Naive thymus-derived CD4-positive, alpha-beta T cell (primary cell): ENCODE data around the gene IL17RB. TPM values are rescaled to one million over a fixed set of nuclear protein-coding genes. Genes with fewer than 3 reads are reported as not detected.

Experiments
- ATAC-seq: fragments of 150-1000 bp; cut with Tn5 transposase; 2 replicates; pipeline ENCODE4 v1.10.0; 2021; ENCODE audit warnings: mild to moderate bottlenecking, moderate library complexity
- CTCF ChIA-PET: fragments of 350-600 bp; sonication (Branson Sonifier 250); formaldehyde crosslinking; loops from one replicate; lab custom pipeline; 2021; ENCODE audit warnings: antibody characterized with exemption; lab: Charles Lee
- POLR2A ChIA-PET: fragments of 350-600 bp; sonication (Branson Sonifier 250); formaldehyde crosslinking; loops from one replicate; lab custom pipeline; 2021; ENCODE audit warnings: antibody characterized with exemption, inconsistent platforms; lab: Charles Lee
- DNase-seq, 9 donors: peaks; one replicate each; pipeline versions ENCODE4 v3.0.0 to v3.0.0-alpha.2; 2020 to 2022; ENCODE audit warnings: mixed read lengths in 1 of 9
- H3K27ac ChIP-seq: one replicate; pipeline ENCODE4 v1.7.0; 2013; ENCODE audit warnings: mild to moderate bottlenecking, low read depth, low read length, moderate library complexity
- H3K27me3 ChIP-seq, 2 donors: one replicate each; pipeline ENCODE4 v1.7.0; 2013; ENCODE audit warnings: low read length in 2 of 2, mild to moderate bottlenecking in 2 of 2, moderate library complexity in 2 of 2; ENCODE audit not compliant: control insufficient read depth in 2 of 2, insufficient read depth in 2 of 2
- H3K36me3 ChIP-seq, 3 experiments: 1 replicate in 2 of 3; 2 replicates in 1 of 3; pipeline ENCODE4 v1.7.0; 2013; ENCODE audit warnings: low read length in 3 of 3, mild to moderate bottlenecking in 3 of 3, moderate library complexity in 1 of 3; ENCODE audit not compliant: insufficient read depth in 3 of 3, control insufficient read depth in 2 of 3
- H3K4me1 ChIP-seq, 2 donors: one replicate each; pipeline ENCODE4 v1.7.0; 2013; ENCODE audit warnings: low read length in 2 of 2, mild to moderate bottlenecking in 2 of 2, moderate library complexity in 1 of 2; ENCODE audit not compliant: control insufficient read depth in 2 of 2, insufficient read depth in 2 of 2
- H3K4me3 ChIP-seq: 2 replicates; pipeline ENCODE4 v1.7.0; 2013; ENCODE audit warnings: mild to moderate bottlenecking, low read length
- H3K9me3 ChIP-seq, 3 experiments: 1 replicate in 2 of 3; 2 replicates in 1 of 3; pipeline ENCODE4 v1.7.0; 2013; ENCODE audit warnings: low read length in 3 of 3; ENCODE audit not compliant: control insufficient read depth in 2 of 3
- H3K27ac Mint-ChIP-seq, 9 donors: one replicate each; pipeline ENCODE4 v1.8.0; 2020 to 2022; ENCODE audit warnings: mixed read lengths in 9 of 9, mild to moderate bottlenecking in 8 of 9, moderate library complexity in 5 of 9, inconsistent platforms in 2 of 9
- H3K27me3 Mint-ChIP-seq, 5 donors: one replicate each; pipeline ENCODE4 v1.8.0; 2021 to 2022; ENCODE audit warnings: mixed read lengths in 5 of 5, mild to moderate bottlenecking in 1 of 5
- H3K36me3 Mint-ChIP-seq, 5 donors: one replicate each; pipeline ENCODE4 v1.8.0; 2020 to 2022; ENCODE audit warnings: mixed read lengths in 5 of 5, mild to moderate bottlenecking in 3 of 5, inconsistent platforms in 1 of 5
- H3K4me1 Mint-ChIP-seq, 7 donors: one replicate each; pipeline ENCODE4 v1.8.0; 2020 to 2022; ENCODE audit warnings: mixed read lengths in 7 of 7, mild to moderate bottlenecking in 3 of 7, inconsistent platforms in 1 of 7
- H3K4me3 Mint-ChIP-seq, 10 donors: one replicate each; pipeline ENCODE4 v1.8.0; 2020 to 2022; ENCODE audit warnings: mild to moderate bottlenecking in 10 of 10, mixed read lengths in 10 of 10, moderate library complexity in 6 of 10, inconsistent platforms in 2 of 10
- H3K9me3 Mint-ChIP-seq, 11 donors: one replicate each; pipeline ENCODE4 v1.8.0; 2020 to 2022; ENCODE audit warnings: mixed read lengths in 11 of 11, mild to moderate bottlenecking in 4 of 11, inconsistent platforms in 1 of 11, moderate library complexity in 1 of 11
- intact Hi-C, 2 donors: fragments of 100-400 bp; cut with micrococcal nuclease; formaldehyde crosslinking; loops; one replicate each; pipeline ENCODE4 v1.15.1; 2023
- polyA plus RNA-seq, 2 donors: library from polyadenylated mRNA; unstranded; fragments of 300-500 nt; fragmentation: Illumina TruSeq; gene quantifications; one replicate each; pipeline ENCODE4 v1.2.3, GENCODE V29; 2021
- total RNA-seq, 6 experiments: library from RNA in 5 of 6; stranded (reverse) in 5 of 6; gene quantifications; 1 replicate in 5 of 6; 2 replicates in 1 of 6; pipeline ENCODE4 v1.2.3 and lab custom pipeline; 2021 to 2026

IL17RB gene
- total and polyA plus RNA-seq, 7 experiments from 2014 or later: 0.22 to 6.0 (median 0.59) TPM; not detected in 3

GRCh38 chr3:53887446-53887845 is 41.1 kb downstream of the IL17RB start:
- ATAC-seq (no peak), DNase-seq (no peak)
- Histone ChIP-seq H3K4me3 (no peak overlapping the region), H3K27me3 (no peaks in the 10 kb centered on the region), H3K36me3 (peaks cover 0 to 20% (median 2%) of the 10 kb centered on the region in 3 experiments), H3K27ac (no peak overlapping the region), H3K4me1 (peaks cover 12 to 36% of the 10 kb centered on the region in 2 donors), H3K9me3 (no peaks in the 10 kb centered on the region)
- H3K9me3 Mint-ChIP-seq: peaks cover 0 to 6% (median 0%) of the 10 kb centered on the region in 11 donors
- ChIA-PET POLR2A (no interaction called here), CTCF (no interaction called here)
- H3K27me3 Mint-ChIP-seq: peaks cover 0 to 4% (median 0%) of the 10 kb centered on the region in 5 donors
- intact Hi-C loops: no loop called here
- H3K36me3 Mint-ChIP-seq: peaks cover 4 to 28% (median 23%) of the 10 kb centered on the region in 5 donors
- H3K4me3 Mint-ChIP-seq: peak overlapping the region in 8 of 10 donors; percentile 7 to 72 (median 46)
- H3K27ac Mint-ChIP-seq: peak overlapping the region in 2 of 9 donors; percentile 51 to 69
- H3K4me1 Mint-ChIP-seq: peaks cover 31 to 67% (median 60%) of the 10 kb centered on the region in 7 donors

GRCh38 chr3:53888232-53888631 is 41.9 kb downstream of the IL17RB start:
- Histone ChIP-seq H3K4me1 (peaks cover 12 to 36% of the 10 kb centered on the region in 2 donors), H3K9me3 (no peaks in the 10 kb centered on the region), H3K27ac (no peak overlapping the region), H3K4me3 (no peak overlapping the region), H3K36me3 (peaks cover 0 to 20% (median 2%) of the 10 kb centered on the region in 3 experiments), H3K27me3 (no peaks in the 10 kb centered on the region)
- peaks cover 0 to 5% (median 0%) of the 10 kb centered on the region in 5 donors for H3K27me3 Mint-ChIP-seq
- ATAC-seq: no peak
- intact Hi-C loops: no loop called here
- H3K9me3 Mint-ChIP-seq: peaks cover 0 to 6% (median 0%) of the 10 kb centered on the region in 11 donors
- peak overlapping the region in 3 of 9 donors; percentile 4 to 32 (median 23) for H3K27ac Mint-ChIP-seq
- peak overlapping the region in 5 of 10 donors; percentile 7 to 72 (median 39) for H3K4me3 Mint-ChIP-seq
- peaks cover 31 to 67% (median 60%) of the 10 kb centered on the region in 7 donors for H3K4me1 Mint-ChIP-seq
- H3K36me3 Mint-ChIP-seq: peaks cover 4 to 28% (median 24%) of the 10 kb centered on the region in 5 donors
- no peak for DNase-seq
- ChIA-PET CTCF (interaction anchor here (0.7 kb wide), 1 partner anchor 50 kb away, joined by 3 read pairs; no protein-coding TSS in a partner anchor), POLR2A (no interaction called here)

GRCh38 chr3:53890726-53891475 is 44.5 kb downstream of the IL17RB start:
- Histone ChIP-seq H3K36me3 (peaks cover 0 to 6% (median 0%) of the 10 kb centered on the region in 3 experiments), H3K9me3 (no peaks in the 10 kb centered on the region), H3K4me1 (peaks cover 12 to 36% of the 10 kb centered on the region in 2 donors), H3K27ac (peak overlapping the region; percentile 98), H3K4me3 (peak overlapping the region; percentile 81), H3K27me3 (no peaks in the 10 kb centered on the region)
- H3K36me3 Mint-ChIP-seq: peaks cover 4 to 25% (median 21%) of the 10 kb centered on the region in 5 donors
- CTCF ChIA-PET: no interaction called here
- ATAC-seq (peak; percentile 60), DNase-seq (peak in 7 of 9 donors; percentile 64 to 89 (median 73))
- peaks cover 0 to 7% (median 0%) of the 10 kb centered on the region in 11 donors for H3K9me3 Mint-ChIP-seq
- intact Hi-C loops: loop anchor here (1.0 to 2.0 kb wide), 6 partner anchors 9 to 761 kb away; partner anchors contain the start of genes ACTR8 (in 2 of the 2), DCP1A (in 1 of the 2), PRKCD (in 1 of the 2) and RFT1 (in 1 of the 2)
- peak overlapping the region; percentile 97 to 99 (median 99) for H3K27ac Mint-ChIP-seq
- H3K27me3 Mint-ChIP-seq: peaks cover 0 to 23% (median 13%) of the 10 kb centered on the region in 5 donors
- peaks cover 30 to 66% (median 62%) of the 10 kb centered on the region in 7 donors for H3K4me1 Mint-ChIP-seq
- H3K4me3 Mint-ChIP-seq: peak overlapping the region; percentile 89 to 98 (median 94)
- POLR2A ChIA-PET: interaction anchor here (1.1 to 5.4 kb wide), 3 partner anchors 9 to 543 kb away, joined by 4 to 51 read pairs (median 10); partner anchors contain the start of genes ACTR8 and DCP1A

GRCh38 chr3:53891497-53892285 is 45.3 kb downstream of the IL17RB start, which contains the start of gene SELENOK:
Gene SELENOK, minus strand, starts transcription at chr3:53891859.
- ChIA-PET POLR2A (interaction anchor here (0.5 to 5.4 kb wide), 5 partner anchors 8 to 544 kb away, joined by 3 to 51 read pairs (median 4); partner anchors contain the start of genes ACTR8 and DCP1A), CTCF (interaction anchor here (1.3 kb wide), 1 partner anchor 11 kb away, joined by 3 read pairs; no protein-coding TSS in a partner anchor)
- peak within 1 kb of the TSS; percentile 89 to 98 (median 94) for H3K4me3 Mint-ChIP-seq
- H3K9me3 Mint-ChIP-seq: peaks cover 0 to 7% (median 0%) of the 10 kb centered on the region in 11 donors
- intact Hi-C loops: loop anchor here (1.0 to 2.0 kb wide), 7 partner anchors 9 to 761 kb away; partner anchors contain the start of genes ACTR8 (in 2 of the 2), DCP1A (in 2 of the 2), PRKCD (in 1 of the 2) and RFT1 (in 1 of the 2)
- Histone ChIP-seq H3K4me1 (peaks cover 12 to 36% of the 10 kb centered on the region in 2 donors), H3K27ac (peak within 1 kb of the TSS; percentile 98), H3K9me3 (no peaks in the 10 kb centered on the region), H3K4me3 (peak within 1 kb of the TSS; percentile 81), H3K36me3 (peaks cover 0 to 5% (median 0%) of the 10 kb centered on the region in 3 experiments), H3K27me3 (no peaks in the 10 kb centered on the region)
- peaks cover 4 to 25% (median 16%) of the 10 kb centered on the region in 5 donors for H3K36me3 Mint-ChIP-seq
- peaks cover 30 to 64% (median 60%) of the 10 kb centered on the region in 7 donors for H3K4me1 Mint-ChIP-seq
- ATAC-seq: peak; percentile 97
- H3K27ac Mint-ChIP-seq: peak within 1 kb of the TSS; percentile 97 to 99 (median 99)
- peak; percentile 84 to 98 (median 97) for DNase-seq
- peaks cover 1 to 29% (median 17%) of the 10 kb centered on the region in 5 donors for H3K27me3 Mint-ChIP-seq

GRCh38 chr3:53892286-53892637 is 45.9 kb downstream of the IL17RB start:
- no peaks in the 10 kb centered on the region for H3K27me3 ChIP-seq
- H3K36me3 Mint-ChIP-seq: peaks cover 4 to 23% (median 13%) of the 10 kb centered on the region in 5 donors
- POLR2A ChIA-PET: interaction anchor here (0.6 to 5.4 kb wide), 4 partner anchors 10 to 617 kb away, joined by 3 to 51 read pairs (median 6); partner anchors contain the start of genes ACTR8 and DCP1A
- peaks cover 0 to 5% (median 0%) of the 10 kb centered on the region in 3 experiments for H3K36me3 ChIP-seq
- no peaks in the 10 kb centered on the region for H3K9me3 ChIP-seq
- intact Hi-C loops: loop anchor here (1.0 to 2.0 kb wide), 2 partner anchors 13 to 545 kb away; partner anchors contain the start of gene DCP1A (in 1 of the 2)
- H3K9me3 Mint-ChIP-seq: peaks cover 0 to 7% (median 0%) of the 10 kb centered on the region in 11 donors
- H3K4me1 Mint-ChIP-seq: peaks cover 28 to 58% (median 54%) of the 10 kb centered on the region in 7 donors
- H3K4me3 Mint-ChIP-seq: peak overlapping the region; percentile 89 to 98 (median 94)
- H3K27ac Mint-ChIP-seq: peak overlapping the region; percentile 97 to 99 (median 99)
- H3K27me3 Mint-ChIP-seq: peaks cover 7 to 34% (median 23%) of the 10 kb centered on the region in 5 donors
- CTCF ChIA-PET: interaction anchor here (1.3 kb wide), 1 partner anchor 12 kb away, joined by 3 read pairs; no protein-coding TSS in a partner anchor
- peaks cover 12 to 30% of the 10 kb centered on the region in 2 donors for H3K4me1 ChIP-seq
- no peak for DNase-seq
- H3K4me3 ChIP-seq: peak overlapping the region; percentile 81
- H3K27ac ChIP-seq: peak overlapping the region; percentile 98
- ATAC-seq: no peak
